AG04449 (cell line): ENCODE measurements around the gene BCL7B.
"Not testable (repeated sequence)": the region's sequence is repeated elsewhere in the genome, so short reads cannot be mapped to it uniquely, and the experiment has no call there.

Experiments used
- CTCF ChIA-PET: fragments of 350-600 bp; formaldehyde crosslinking; extraction: SDS; loops from one replicate; lab custom pipeline; 2021; ENCODE audit warnings: antibody characterized with exemption; lab: Yijun Ruan, JAX
- POLR2A ChIA-PET: fragments of 400-600, 350-600 bp; formaldehyde crosslinking; extraction: SDS; loops from one replicate; lab custom pipeline; 2020; ENCODE audit warnings: antibody characterized with exemption, inconsistent platforms; lab: Yijun Ruan, JAX
- DNase-seq: peaks from one replicate; pipeline ENCODE4 v3.0.0-alpha.2; 2010; ENCODE audit warnings: low read depth, low spot score
- H3K4me3 ChIP-seq: 2 replicates; pipeline ENCODE4 v1.5.1; 2011; ENCODE audit warnings: low read depth, mild to moderate bottlenecking, control low read depth, low read length
- TF ChIP-seq, protein P1 (sequence below): IDR thresholded peaks from one replicate; pipeline ENCODE4 v1.5.1; 2011; ENCODE audit warnings: mild to moderate bottlenecking, moderate library complexity, low read length, control low read depth, inconsistent platforms; ENCODE audit not compliant: insufficient read depth; ENCODE audit errors: missing control alignments

The BCL7B gene

DNA sequence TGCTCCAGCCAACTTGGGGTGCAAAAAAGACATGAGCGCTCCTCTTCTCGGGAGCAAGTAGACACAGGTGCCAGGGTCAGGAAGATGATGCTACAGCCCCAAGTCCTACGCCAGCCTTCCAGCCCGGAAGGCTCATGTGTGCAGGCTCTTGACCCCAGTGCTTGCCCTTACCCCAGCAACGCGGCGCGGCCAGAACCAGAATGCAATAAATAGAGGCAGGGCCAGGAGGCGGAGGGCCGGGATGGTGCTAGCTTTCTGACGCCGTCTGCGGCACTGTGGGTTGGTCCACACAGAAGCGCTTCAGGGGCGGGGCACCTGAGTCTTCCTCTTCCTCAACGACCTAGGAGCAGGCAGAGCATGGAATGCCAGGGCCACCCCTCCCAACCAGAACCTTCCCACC lies 20.4 kb downstream of the BCL7B start:
- H3K4me3 ChIP-seq = no peak overlapping the region
- TF ChIP-seq, protein P1, sequence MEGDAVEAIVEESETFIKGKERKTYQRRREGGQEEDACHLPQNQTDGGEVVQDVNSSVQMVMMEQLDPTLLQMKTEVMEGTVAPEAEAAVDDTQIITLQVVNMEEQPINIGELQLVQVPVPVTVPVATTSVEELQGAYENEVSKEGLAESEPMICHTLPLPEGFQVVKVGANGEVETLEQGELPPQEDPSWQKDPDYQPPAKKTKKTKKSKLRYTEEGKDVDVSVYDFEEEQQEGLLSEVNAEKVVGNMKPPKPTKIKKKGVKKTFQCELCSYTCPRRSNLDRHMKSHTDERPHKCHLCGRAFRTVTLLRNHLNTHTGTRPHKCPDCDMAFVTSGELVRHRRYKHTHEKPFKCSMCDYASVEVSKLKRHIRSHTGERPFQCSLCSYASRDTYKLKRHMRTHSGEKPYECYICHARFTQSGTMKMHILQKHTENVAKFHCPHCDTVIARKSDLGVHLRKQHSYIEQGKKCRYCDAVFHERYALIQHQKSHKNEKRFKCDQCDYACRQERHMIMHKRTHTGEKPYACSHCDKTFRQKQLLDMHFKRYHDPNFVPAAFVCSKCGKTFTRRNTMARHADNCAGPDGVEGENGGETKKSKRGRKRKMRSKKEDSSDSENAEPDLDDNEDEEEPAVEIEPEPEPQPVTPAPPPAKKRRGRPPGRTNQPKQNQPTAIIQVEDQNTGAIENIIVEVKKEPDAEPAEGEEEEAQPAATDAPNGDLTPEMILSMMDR = no peak
- DNase-seq = no peak
- ChIA-PET CTCF (no interaction called here), POLR2A (interaction anchor here (1.1 kb wide), 1 partner anchor 15 kb away, joined by 5 read pairs; the partner anchor contains the start of gene BAZ1B)

DNA sequence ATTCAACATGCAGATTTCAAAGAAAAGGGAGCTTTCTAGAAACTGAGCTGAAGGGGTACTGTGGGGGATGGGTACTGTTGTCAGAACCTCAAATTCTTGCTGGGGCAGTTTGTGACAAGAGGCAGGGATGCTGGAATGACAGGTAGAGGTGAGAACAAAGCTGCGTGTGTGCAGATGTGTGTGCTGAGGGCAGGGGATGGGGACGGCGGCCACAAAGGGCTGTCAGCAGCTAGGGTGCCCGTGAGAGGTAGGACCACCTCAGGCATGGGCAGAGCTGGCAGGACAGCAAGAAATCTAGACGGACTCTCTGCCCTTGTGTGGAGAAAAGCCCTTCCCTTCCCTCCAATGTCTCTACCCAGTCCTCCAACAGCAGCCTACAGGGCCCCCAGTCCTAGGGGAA lies 21.0 kb downstream of the BCL7B start:
- no peak for DNase-seq
- TF ChIP-seq, protein P1 = no peak
- ChIA-PET CTCF (no interaction called here), POLR2A (interaction anchor here (1.1 kb wide), 1 partner anchor 14 kb away, joined by 5 read pairs; the partner anchor contains the start of gene BAZ1B)
- H3K4me3 ChIP-seq = no peak overlapping the region

DNA sequence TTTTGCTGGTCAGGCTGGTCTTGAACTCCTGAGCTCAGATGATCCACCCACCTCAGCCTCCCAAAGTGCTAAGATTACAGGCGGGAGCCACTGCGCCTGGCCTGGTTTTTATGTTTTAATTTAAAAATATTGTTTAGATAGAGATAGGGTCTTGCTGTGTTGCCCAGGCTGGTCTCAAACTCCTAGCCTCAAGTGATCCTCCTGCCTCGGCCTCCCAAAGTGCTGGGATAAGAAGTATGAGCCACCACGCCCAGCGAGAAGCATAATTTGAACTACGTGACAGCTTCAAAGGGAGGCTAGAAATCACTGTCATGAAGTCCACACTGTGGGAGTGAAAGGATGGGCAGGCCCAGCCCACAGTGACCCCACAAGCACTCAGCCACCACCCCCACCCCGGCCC lies 21.6 kb downstream of the BCL7B start:
- CTCF ChIA-PET, DNase-seq, H3K4me3 ChIP-seq: not testable (repeated sequence)
- POLR2A ChIA-PET = interaction anchor here (1.1 kb wide), 1 partner anchor 14 kb away, joined by 5 read pairs; the partner anchor contains the start of gene BAZ1B

DNA sequence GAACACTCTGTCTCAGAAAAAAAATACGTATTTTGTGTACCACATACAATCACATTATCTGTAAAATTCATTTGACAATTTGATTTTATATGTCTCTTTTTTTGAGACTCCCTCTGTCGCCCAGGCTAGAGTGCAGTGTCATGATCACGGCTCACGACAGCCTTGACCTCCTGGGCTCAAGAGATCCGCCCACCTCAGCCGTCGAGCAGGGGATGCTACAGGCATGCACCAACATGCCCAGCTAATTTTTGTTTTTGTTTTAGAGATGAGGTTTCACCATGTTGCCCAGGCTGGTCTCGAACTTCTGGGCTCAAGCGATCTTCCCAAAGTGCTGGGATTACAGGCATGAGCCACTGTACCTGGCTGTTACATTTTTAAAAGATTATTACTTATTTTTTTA lies 23.7 kb downstream of the BCL7B start:
- no peak overlapping the region for H3K4me3 ChIP-seq
- TF ChIP-seq, protein P1 = no peak
- DNase-seq = no peak
- ChIA-PET CTCF (no interaction called here), POLR2A (no interaction called here)

DNA sequence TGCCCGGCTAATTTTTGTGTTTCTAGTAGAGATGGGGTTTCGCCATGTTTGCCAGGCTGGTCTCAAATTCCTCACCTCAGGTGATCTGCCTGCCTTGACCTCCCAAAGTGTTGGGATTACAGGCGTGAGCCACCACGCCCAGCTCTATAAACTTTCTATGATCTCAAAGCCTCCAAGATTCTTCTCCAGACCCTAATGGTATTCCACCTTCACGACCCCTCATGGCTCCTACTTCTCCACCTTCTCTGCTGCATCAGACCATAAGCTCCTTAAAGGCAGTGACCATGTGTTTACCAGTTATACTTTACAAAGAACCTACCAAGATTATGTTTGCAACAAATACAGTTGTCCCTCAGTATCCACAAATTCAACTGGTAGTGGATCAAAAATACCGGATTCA lies 25.3 kb downstream of the BCL7B start:
- POLR2A ChIA-PET = interaction anchor here (1.4 kb wide), 1 partner anchor 46 kb away, joined by 4 read pairs; the partner anchor contains the start of gene TBL2
- no peak overlapping the region for H3K4me3 ChIP-seq
- no peak for DNase-seq
- CTCF ChIA-PET = interaction anchor here (0.8 kb wide), 1 partner anchor 12 kb away, joined by 3 read pairs; no protein-coding TSS in a partner anchor
- TF ChIP-seq, protein P1 = no peak

DNA sequence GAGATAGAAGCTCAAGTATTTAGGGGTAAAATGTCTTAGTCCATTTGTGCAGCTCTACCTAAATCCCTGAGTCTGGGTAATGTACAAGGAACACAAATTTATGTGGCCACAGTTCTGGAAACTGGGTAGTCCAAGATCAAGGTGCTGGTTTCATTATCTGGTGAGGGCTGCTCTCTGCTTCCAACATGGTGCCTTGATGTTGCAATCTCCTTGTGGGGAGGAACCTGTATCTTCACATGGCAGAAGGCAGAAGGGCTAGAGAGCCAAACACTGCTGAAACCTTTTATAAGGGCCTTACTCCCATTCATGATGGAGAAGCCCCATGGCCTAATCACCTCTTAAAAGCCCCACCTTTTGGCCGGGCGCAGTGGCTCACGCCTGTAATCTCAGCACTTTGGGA lies 26.7 kb downstream of the BCL7B start:
- TF ChIP-seq, protein P1 = no peak
- H3K4me3 ChIP-seq = no peak overlapping the region
- no peak for DNase-seq
- CTCF ChIA-PET = no interaction called here
- POLR2A ChIA-PET = interaction anchor here (1.0 kb wide), 1 partner anchor 9 kb away, joined by 3 read pairs; the partner anchor contains the start of gene BAZ1B
